ENCODE results near the gene IFT74.

GRCh38 chr9:27059412-27059811 lies 103.2 kb downstream of the IFT74 start:
- TF ChIP-seq CTCF (IDR thresholded peaks at IDR 0.05) = no peak
- no peak for TF ChIP-seq POLR2A (IDR thresholded peaks at IDR 0.05)

Measured in adrenal gland (tissue), 5 donors.